Panc1 (cell line): ENCODE results near the gene FAM187B. TPM values are rescaled to one million over a fixed set of nuclear protein-coding genes. Genes with fewer than 3 reads are reported as not detected.

Experiments
- ATAC-seq: fragments of 200-7000 bp; cut with Tn5 transposase; 2 replicates; pipeline ENCODE4 v1.9.1; 2020; ENCODE audit warnings: mild to moderate bottlenecking, moderate library complexity
- BruUV-seq: library from RNA; stranded (reverse); fragments of 400-500 nt; replicated peaks from 2 replicates; lab custom pipeline; 2021; lab: Mats Ljungman, UMichigan
- CTCF ChIA-PET: fragments of 300-600 bp; sonication (Branson Sonifier 250); formaldehyde crosslinking; loops from one replicate; lab custom pipeline; 2022; ENCODE audit warnings: antibody characterized with exemption; lab: Charles Lee
- POLR2A ChIA-PET: fragments of 300-600 bp; sonication (Branson Sonifier 250); formaldehyde crosslinking; loops from one replicate; lab custom pipeline; 2022; ENCODE audit warnings: antibody characterized with exemption; lab: Charles Lee
- DNase-seq: peaks from one replicate; pipeline ENCODE4 v3.0.0-alpha.2; 2010; ENCODE audit warnings: low read depth, low spot score
- H3K27ac ChIP-seq: 2 replicates; pipeline ENCODE4 v1.5.1; 2011; ENCODE audit warnings: mild to moderate bottlenecking, low read length, inconsistent platforms
- H3K27me3 ChIP-seq: fragments of 200-500 bp; sonication (Bioruptor generic); 2 replicates; pipeline ENCODE4 v1.6.0; 2014; ENCODE audit warnings: low read length, inconsistent platforms; ENCODE audit not compliant: control insufficient read depth, insufficient read depth
- H3K36me3 ChIP-seq: fragments of 200-500 bp; sonication (Bioruptor generic); 2 replicates; pipeline ENCODE4 v1.5.1; 2014; ENCODE audit warnings: inconsistent platforms, mild to moderate bottlenecking, low read length, moderate library complexity; ENCODE audit not compliant: control insufficient read depth, insufficient read depth
- H3K4me1 ChIP-seq: 2 replicates; pipeline ENCODE4 v1.5.1; 2011; ENCODE audit warnings: inconsistent platforms, mild to moderate bottlenecking, low read length, moderate library complexity; ENCODE audit not compliant: control insufficient read depth, insufficient read depth
- H3K4me3 ChIP-seq, 2 experiments: 2 replicates each; pipeline ENCODE4 v1.5.1; 2011 to 2012; ENCODE audit warnings: low read depth in 2 of 2, low read length in 2 of 2, mild to moderate bottlenecking in 2 of 2, inconsistent platforms in 1 of 2, moderate library complexity in 1 of 2
- H3K9me3 ChIP-seq: fragments of 200-500 bp; sonication (Bioruptor generic); 2 replicates; pipeline ENCODE4 v1.5.1; 2014; ENCODE audit warnings: low read depth, mild to moderate bottlenecking, inconsistent platforms, low read length, moderate library complexity; ENCODE audit not compliant: control insufficient read depth, insufficient read depth
- CTCF ChIP-seq: fragments of 450-650 bp; IDR thresholded peaks from 2 replicates; pipeline ENCODE4 v1.5.1; 2017; ENCODE audit warnings: mild to moderate bottlenecking
- POLR2AphosphoS5 ChIP-seq: IDR thresholded peaks from 2 replicates; pipeline ENCODE4 v1.6.1; 2012; ENCODE audit warnings: mild to moderate bottlenecking, low read depth, low read length, moderate library complexity
- REST ChIP-seq, 2 experiments: IDR thresholded peaks; 2 replicates each; pipeline ENCODE4 v1.6.1; 2011 to 2012; ENCODE audit warnings: low read depth in 2 of 2, control low read depth in 1 of 2, low read length in 1 of 2, mild to moderate bottlenecking in 1 of 2, moderate library complexity in 1 of 2; ENCODE audit not compliant: insufficient read depth in 1 of 2
- SIN3A ChIP-seq: IDR thresholded peaks from 2 replicates; pipeline ENCODE4 v1.6.1; 2012; ENCODE audit warnings: low read depth, mild to moderate bottlenecking, low read length, moderate library complexity, borderline replicate concordance; ENCODE audit not compliant: insufficient read depth
- TCF7L2 ChIP-seq: IDR thresholded peaks from 2 replicates; pipeline ENCODE4 v1.6.1; 2011; ENCODE audit warnings: mild to moderate bottlenecking, low read depth, low read length, inconsistent platforms
- in situ Hi-C: cut with HindIII; loops from 2 replicates; pipeline ENCODE4 v1.10.0; 2016; ENCODE audit warnings: low sequenced_read_pairs, low pct_unique_long_range_greater_than_20kb
- intact Hi-C: fragments of 100-400 bp; cut with micrococcal nuclease; formaldehyde crosslinking; loops from one replicate; pipeline ENCODE4 v1.10.0; 2022; ENCODE audit not compliant: unreplicated experiment
- total RNA-seq: library from RNA; stranded (reverse); gene quantifications from one replicate; pipeline ENCODE4 v1.2.1, GENCODE V29; 2021; ENCODE audit not compliant: unreplicated experiment

FAM187B gene
- total RNA-seq, 1 experiment from 2014 or later: not detected

- no peaks in the 10 kb centered on the region for H3K4me1 ChIP-seq
- intact Hi-C loops: no loop called here
- no TSS peak for BruUV-seq
- no peak overlapping the region for H3K27ac ChIP-seq
- no peaks in the 10 kb centered on the region for H3K9me3 ChIP-seq
- no peak for ATAC-seq
- ChIA-PET POLR2A (interaction anchor here (0.6 kb wide), 1 partner anchor 26 kb away, joined by 3 read pairs; no protein-coding TSS in a partner anchor), CTCF (interaction anchor here (0.7 kb wide), 1 partner anchor 16 kb away, joined by 8 read pairs; no protein-coding TSS in a partner anchor)
- H3K27me3 ChIP-seq: 0 out of 2 replicates have a peak, but pooled peaks cover 2% of the 10 kb centered on the region
- in situ Hi-C loops: no loop called here
- H3K36me3 ChIP-seq: no peaks in the 10 kb centered on the region
- DNase-seq: no peak
- TF ChIP-seq CTCF: no peak
- no peak for TF ChIP-seq SIN3A
- no peak for TF ChIP-seq REST (IDR thresholded peaks at IDR 0.05; ENCODE audit: insufficient read depth in 1 of 2, low read depth in 2 of 2, low read length in 1 of 2)
- TF ChIP-seq TCF7L2: no peak
- no peak for TF ChIP-seq POLR2AphosphoS5
- no peak overlapping the region for H3K4me3 ChIP-seq
Measured at GRCh38 chr19:35177377-35178274, 50.9 kb downstream of the FAM187B start.

DNA sequence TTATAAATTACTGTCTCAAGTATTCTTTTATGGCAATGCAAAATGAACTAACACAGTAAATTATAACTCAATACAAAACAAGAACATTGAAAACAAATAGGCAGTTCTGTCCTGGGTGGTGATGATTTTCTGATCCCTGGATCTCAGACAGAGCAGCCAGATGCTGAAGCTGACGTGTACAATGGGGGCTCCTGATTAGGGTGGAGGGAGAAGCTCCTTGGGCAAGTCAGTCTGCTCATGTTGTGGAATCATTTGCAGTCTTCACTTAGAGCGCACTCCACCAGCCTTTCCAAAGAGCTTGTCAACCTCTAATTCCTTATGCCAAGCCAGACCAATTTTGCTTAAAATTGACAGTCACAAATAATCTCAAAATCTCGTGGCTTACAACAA lies 52.4 kb downstream of the FAM187B start:
- no peak overlapping the region for H3K4me3 ChIP-seq
- H3K27me3 ChIP-seq: 0 out of 2 replicates have a peak, but pooled peaks cover 2% of the 10 kb centered on the region
- TF ChIP-seq REST (IDR thresholded peaks at IDR 0.05; ENCODE audit: insufficient read depth in 1 of 2, low read depth in 2 of 2, low read length in 1 of 2) (no peak), POLR2AphosphoS5 (no peak), TCF7L2 (no peak), SIN3A (no peak), CTCF (no peak)
- intact Hi-C loops (no loop called here), in situ Hi-C loops (no loop called here)
- H3K4me1 ChIP-seq: no peaks in the 10 kb centered on the region
- no peaks in the 10 kb centered on the region for H3K36me3 ChIP-seq
- CTCF ChIA-PET: no interaction called here
- no peaks in the 10 kb centered on the region for H3K9me3 ChIP-seq
- POLR2A ChIA-PET: no interaction called here
- H3K27ac ChIP-seq: no peak overlapping the region
- no TSS peak for BruUV-seq
- no peak for DNase-seq
- no peak for ATAC-seq
